Suprapubic skin (tissue), 4 donors: Measurements from ENCODE around the gene PABPC3. TPM values are rescaled to one million over a fixed set of nuclear protein-coding genes. Genes with fewer than 3 reads are reported as not detected.

Source experiments
- DNase-seq, 2 donors: peaks; one replicate each; pipeline ENCODE4 v3.0.0-alpha.2; 2019; ENCODE audit warnings: low spot score in 2 of 2
- H3K27ac ChIP-seq: fragments of 200-600 bp; sonication (generic); one replicate; pipeline ENCODE4 v1.5.1; 2019
- H3K27me3 ChIP-seq: fragments of 200-600 bp; sonication (generic); one replicate; pipeline ENCODE4 v1.5.1; 2019
- H3K36me3 ChIP-seq: fragments of 200-600 bp; sonication (generic); one replicate; pipeline ENCODE4 v1.5.1; 2019
- H3K4me1 ChIP-seq: fragments of 200-600 bp; sonication (generic); one replicate; pipeline ENCODE4 v1.5.1; 2019
- H3K4me3 ChIP-seq: fragments of 200-600 bp; sonication (generic); one replicate; pipeline ENCODE4 v1.5.1; 2019; ENCODE audit warnings: mild to moderate bottlenecking
- H3K9me3 ChIP-seq: fragments of 200-600 bp; sonication (generic); one replicate; pipeline ENCODE4 v1.5.1; 2019
- EP300 ChIP-seq: sonication (generic); formaldehyde crosslinking; IDR thresholded peaks from one replicate; pipeline ENCODE4 v1.6.1; 2017; ENCODE audit warnings: antibody characterized with exemption
- POLR2A ChIP-seq, 2 donors: fragments of 450-650 bp; IDR thresholded peaks; one replicate each; pipeline ENCODE4 v1.6.1; 2017; ENCODE audit warnings: antibody characterized with exemption in 2 of 2, mild to moderate bottlenecking in 2 of 2, moderate library complexity in 2 of 2
- POLR2AphosphoS5 ChIP-seq, 3 donors: sonication (generic); formaldehyde crosslinking; IDR thresholded peaks; one replicate each; pipeline ENCODE4 v1.6.1; 2017; ENCODE audit warnings: antibody characterized with exemption in 3 of 3
- WGBS: methylation state at CpG from one replicate; pipeline ENCODE4 v1.1.5; 2018; 5-methylcytosine and 5-hydroxymethylcytosine counted together
- total RNA-seq, 4 donors: library from RNA; depleted of rRNA; stranded (reverse); fragments of >200 nt; gene quantifications; one replicate each; pipeline ENCODE4 v1.1.0, GENCODE V29; 2016
- TF ChIP-seq, protein P1 (sequence below), 2 donors: fragments of 200-600 bp in 1 of 2; fragments of 450-650 bp in 1 of 2; sonication (generic) in 1 of 2; IDR thresholded peaks; one replicate each; pipeline ENCODE4 v1.5.1; 2016 to 2019; ENCODE audit warnings: antibody characterized with exemption in 2 of 2, mild to moderate bottlenecking in 1 of 2, moderate library complexity in 1 of 2

Gene PABPC3
- total RNA-seq, 4 donors from 2014 or later: 0.15 to 0.51 (median 0.29) TPM; not detected in 1

DNA sequence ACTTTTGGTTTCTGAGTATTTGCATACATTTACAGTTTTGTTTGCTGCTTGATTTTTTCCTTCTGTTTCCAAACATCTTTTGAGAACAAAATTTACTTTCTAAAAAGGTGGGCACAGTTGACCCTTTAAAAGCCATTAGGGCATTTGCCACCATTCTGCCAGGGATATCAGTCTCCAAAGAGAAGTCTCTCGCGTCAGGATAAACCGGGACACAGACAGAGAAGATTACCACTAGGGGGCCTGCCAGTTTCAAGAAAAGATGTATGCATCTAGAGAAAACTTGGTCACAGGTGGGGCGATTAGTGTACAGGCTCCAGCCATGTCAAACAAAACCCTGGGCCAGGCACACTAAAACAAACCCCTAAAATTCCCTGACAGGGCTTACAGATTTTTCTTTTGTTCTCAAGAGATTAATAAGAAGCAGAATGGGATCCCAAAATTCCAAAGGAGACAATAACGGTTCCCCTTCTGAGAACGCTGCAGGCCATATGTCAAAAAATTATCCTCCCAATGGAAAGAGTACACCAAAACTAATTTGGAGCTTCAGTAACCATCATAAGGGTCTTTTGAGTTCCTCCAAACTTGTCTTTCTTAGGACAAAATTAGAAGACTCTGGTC lies 10.7 kb upstream of the PABPC3 start:
- Histone ChIP-seq H3K36me3 (no peaks in the 10 kb centered on the region), H3K27me3 (no peaks in the 10 kb centered on the region), H3K4me3 (no peak overlapping the region), H3K9me3 (no peaks in the 10 kb centered on the region), H3K27ac (no peak overlapping the region), H3K4me1 (no peaks in the 10 kb centered on the region)
- DNase-seq: no peak
- WGBS: 49% methylated on average over 6 of the region's 6 CpGs
- no peak for TF ChIP-seq POLR2A (IDR thresholded peaks at IDR 0.05)
- TF ChIP-seq, protein P1, sequence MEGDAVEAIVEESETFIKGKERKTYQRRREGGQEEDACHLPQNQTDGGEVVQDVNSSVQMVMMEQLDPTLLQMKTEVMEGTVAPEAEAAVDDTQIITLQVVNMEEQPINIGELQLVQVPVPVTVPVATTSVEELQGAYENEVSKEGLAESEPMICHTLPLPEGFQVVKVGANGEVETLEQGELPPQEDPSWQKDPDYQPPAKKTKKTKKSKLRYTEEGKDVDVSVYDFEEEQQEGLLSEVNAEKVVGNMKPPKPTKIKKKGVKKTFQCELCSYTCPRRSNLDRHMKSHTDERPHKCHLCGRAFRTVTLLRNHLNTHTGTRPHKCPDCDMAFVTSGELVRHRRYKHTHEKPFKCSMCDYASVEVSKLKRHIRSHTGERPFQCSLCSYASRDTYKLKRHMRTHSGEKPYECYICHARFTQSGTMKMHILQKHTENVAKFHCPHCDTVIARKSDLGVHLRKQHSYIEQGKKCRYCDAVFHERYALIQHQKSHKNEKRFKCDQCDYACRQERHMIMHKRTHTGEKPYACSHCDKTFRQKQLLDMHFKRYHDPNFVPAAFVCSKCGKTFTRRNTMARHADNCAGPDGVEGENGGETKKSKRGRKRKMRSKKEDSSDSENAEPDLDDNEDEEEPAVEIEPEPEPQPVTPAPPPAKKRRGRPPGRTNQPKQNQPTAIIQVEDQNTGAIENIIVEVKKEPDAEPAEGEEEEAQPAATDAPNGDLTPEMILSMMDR (IDR thresholded peaks at IDR 0.05): peak; percentile 1 to 40

DNA sequence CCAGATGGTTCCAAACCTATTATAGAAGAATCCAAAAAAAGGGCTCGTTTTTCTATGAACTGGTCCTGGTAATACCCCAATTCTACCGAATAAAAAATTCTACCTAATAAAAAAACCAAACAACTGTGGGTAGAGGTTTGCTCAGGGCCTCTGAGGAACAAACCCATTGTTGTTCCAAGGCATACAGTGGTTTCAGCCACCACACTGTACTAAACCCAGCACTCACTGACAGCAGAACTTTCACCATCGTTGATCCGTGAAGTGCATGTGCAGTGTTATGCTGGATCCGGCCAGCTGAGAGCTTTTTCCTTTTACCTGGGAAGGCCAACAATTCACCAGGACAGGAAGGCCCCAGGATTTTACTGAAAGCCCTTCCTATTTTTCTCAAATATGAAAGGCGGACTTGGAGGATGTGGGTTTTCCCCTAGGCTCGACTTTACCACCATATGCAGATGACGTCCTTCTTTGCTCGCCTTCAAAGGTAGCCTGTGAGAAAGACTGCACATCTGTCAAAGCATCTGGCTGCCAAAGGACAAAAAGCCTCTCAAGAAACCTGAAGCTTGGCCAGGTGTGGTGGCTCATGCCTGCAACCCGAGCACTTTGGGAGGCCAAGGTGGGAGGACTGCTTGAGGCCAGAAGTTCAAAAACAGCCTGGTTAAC lies 7.2 kb upstream of the PABPC3 start:
- 78% methylated on average over 10 of the region's 10 CpGs for WGBS
- Histone ChIP-seq H3K4me3 (no peak overlapping the region), H3K4me1 (no peaks in the 10 kb centered on the region), H3K27me3 (peaks cover 4% of the 10 kb centered on the region), H3K36me3 (no peaks in the 10 kb centered on the region), H3K27ac (no peak overlapping the region), H3K9me3 (no peaks in the 10 kb centered on the region)
- DNase-seq: no peak
- TF ChIP-seq POLR2A (IDR thresholded peaks at IDR 0.05) (no peak), EP300 (no peak), POLR2AphosphoS5 (IDR thresholded peaks at IDR 0.05) (no peak)
- TF ChIP-seq, protein P1 (IDR thresholded peaks at IDR 0.05): no peak

DNA sequence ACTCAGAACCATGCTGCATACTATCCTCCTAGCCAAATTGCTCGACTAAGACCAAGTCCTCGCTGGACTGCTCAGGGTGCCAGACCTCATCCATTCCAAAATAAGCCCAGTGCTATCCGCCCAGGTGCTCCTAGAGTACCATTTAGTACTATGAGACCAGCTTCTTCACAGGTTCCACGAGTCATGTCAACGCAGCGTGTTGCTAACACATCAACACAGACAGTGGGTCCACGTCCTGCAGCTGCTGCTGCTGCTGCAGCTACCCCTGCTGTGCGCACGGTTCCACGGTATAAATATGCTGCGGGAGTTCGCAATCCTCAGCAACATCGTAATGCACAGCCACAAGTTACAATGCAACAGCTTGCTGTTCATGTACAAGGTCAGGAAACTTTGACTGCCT lies 1.5 kb downstream of the PABPC3 start:
- Histone ChIP-seq H3K4me3 (no peak overlapping the region), H3K27me3 (peaks cover 37% of the 10 kb centered on the region), H3K27ac (no peak overlapping the region), H3K4me1 (no peaks in the 10 kb centered on the region), H3K9me3 (no peaks in the 10 kb centered on the region), H3K36me3 (no peaks in the 10 kb centered on the region)
- WGBS: 86% methylated on average over 12 of the region's 13 CpGs
- DNase-seq: no peak
- TF ChIP-seq POLR2A (IDR thresholded peaks at IDR 0.05) (no peak), POLR2AphosphoS5 (IDR thresholded peaks at IDR 0.05) (no peak), EP300 (no peak)
- TF ChIP-seq, protein P1 (IDR thresholded peaks at IDR 0.05): no peak

DNA sequence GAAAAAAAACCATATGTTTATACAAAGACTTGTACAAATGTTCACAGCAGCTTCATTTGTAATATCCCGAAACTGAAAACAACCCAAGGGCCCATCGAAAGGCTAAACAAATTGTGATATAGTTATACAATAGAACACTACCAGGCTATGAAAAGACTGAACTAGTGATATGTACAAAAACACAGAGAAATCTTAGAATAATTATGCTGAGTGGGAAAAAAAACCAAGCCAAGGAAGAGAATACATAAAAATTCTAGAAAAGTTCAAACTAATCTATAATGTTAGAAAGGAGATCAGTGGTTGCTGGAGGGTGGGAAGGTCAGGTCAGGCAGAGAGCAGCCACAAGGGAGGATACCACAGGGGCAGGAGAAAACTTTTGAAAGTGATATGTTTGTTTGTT lies 7.8 kb downstream of the PABPC3 start:
- no peaks in the 10 kb centered on the region for H3K4me1 ChIP-seq
- H3K27me3 ChIP-seq: no peaks in the 10 kb centered on the region
- H3K9me3 ChIP-seq: no peaks in the 10 kb centered on the region
- 85% methylated on average over 2 of the region's 2 CpGs for WGBS
- no peaks in the 10 kb centered on the region for H3K36me3 ChIP-seq
- H3K4me3 ChIP-seq: no peak overlapping the region
- no peak overlapping the region for H3K27ac ChIP-seq
- DNase-seq: no peak
- no peak for TF ChIP-seq POLR2AphosphoS5 (IDR thresholded peaks at IDR 0.05)
- TF ChIP-seq POLR2A (IDR thresholded peaks at IDR 0.05): no peak
- TF ChIP-seq EP300: no peak
- TF ChIP-seq, protein P1 (IDR thresholded peaks at IDR 0.05): no peak

DNA sequence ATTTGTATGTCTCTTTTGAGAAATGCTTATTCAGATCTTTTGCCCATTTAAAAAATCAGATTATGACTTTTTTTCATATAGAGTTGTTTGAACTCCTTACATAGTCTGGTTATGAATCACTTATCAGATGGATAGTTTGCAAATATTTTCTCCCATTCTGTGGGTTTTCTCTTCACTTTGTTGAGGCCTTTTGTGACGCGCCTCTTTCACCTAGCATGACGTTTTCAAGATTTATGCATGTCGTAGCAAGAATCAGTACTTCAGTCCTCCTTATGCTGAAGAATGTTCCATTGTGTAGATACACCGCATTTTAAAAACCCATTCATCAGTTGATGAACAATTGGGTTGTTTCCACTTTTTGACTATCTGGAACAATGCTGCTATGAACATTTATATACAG lies 13.4 kb downstream of the PABPC3 start:
- H3K4me1 ChIP-seq: no peaks in the 10 kb centered on the region
- no peak overlapping the region for H3K4me3 ChIP-seq
- 74% methylated on average over 5 of the region's 5 CpGs for WGBS
- peaks cover 6% of the 10 kb centered on the region for H3K27me3 ChIP-seq
- no peaks in the 10 kb centered on the region for H3K36me3 ChIP-seq
- H3K27ac ChIP-seq: no peak overlapping the region
- TF ChIP-seq EP300 (no peak), POLR2AphosphoS5 (IDR thresholded peaks at IDR 0.05) (no peak), POLR2A (IDR thresholded peaks at IDR 0.05) (no peak)
- TF ChIP-seq, protein P1 (IDR thresholded peaks at IDR 0.05): no peak
- H3K9me3 ChIP-seq: no peaks in the 10 kb centered on the region
- DNase-seq: no peak
